Measurements from ENCODE around the gene UIMC1. TPM values are rescaled to one million over a fixed set of nuclear protein-coding genes. Genes with fewer than 3 reads are reported as not detected.

The UIMC1 gene
- total RNA-seq, 1 experiment from 2014 or later, result 53.0 TPM

GRCh38 chr5:176934309-176934930 is 72.2 kb downstream of the UIMC1 start:
- H3K36me3 Mint-ChIP-seq (ENCODE audit: insufficient read depth in 1 of 3, low read depth in 3 of 3), result peaks cover 14 to 59% (median 31%) of the 10 kb centered on the region in 3 experiments; a peak in 6 of 7 replicates
- Histone ChIP-seq H3K56ac (ENCODE audit: insufficient read length, low read depth, low read length) (no peak overlapping the region), H2BK120ac (ENCODE audit: low read depth, low read length, poor library complexity, severe bottlenecking) (no peak overlapping the region), H2BK20ac (ENCODE audit: low read depth, low read length, poor library complexity, severe bottlenecking) (no peak overlapping the region), H3K23ac (ENCODE audit: insufficient read length, low read depth, low read length) (no peak overlapping the region), H3K14ac (ENCODE audit: insufficient read depth, low read length) (no peak overlapping the region), H2BK5ac (ENCODE audit: insufficient read length, low read length) (no peak overlapping the region), H4K8ac (replicated peaks; ENCODE audit: insufficient read length, low read depth, low read length) (no peak overlapping the region), H3K79me2 (ENCODE audit: insufficient read depth, low read length) (no peaks in the 10 kb centered on the region), H2BK12ac (ENCODE audit: insufficient read length, low read depth, low read length) (no peak overlapping the region), H3K18ac (ENCODE audit: insufficient read length, low read depth, low read length) (no peak overlapping the region), H4K20me1 (ENCODE audit: control insufficient read depth, insufficient read depth, insufficient read length) (no peaks in the 10 kb centered on the region), H3K4ac (ENCODE audit: low read depth, low read length) (no peak overlapping the region), H3K27ac (ENCODE audit: insufficient read length, low read depth, low read length) (no peak overlapping the region), H3T11ph (ENCODE audit: low read length) (no peak overlapping the region), H3K9me3 (ENCODE audit: control insufficient read depth, low read depth, low read length) (no peaks in the 10 kb centered on the region), H2AFZ (ENCODE audit: low read length) (no peak overlapping the region), H3K4me2 (ENCODE audit: insufficient read depth, insufficient read length, low read length) (no peak overlapping the region), H3K27me3 (ENCODE audit: insufficient read depth, low read length) (no peaks in the 10 kb centered on the region), H3K4me1 (ENCODE audit: insufficient read depth, low read length) (no peaks in the 10 kb centered on the region), H4K91ac (ENCODE audit: insufficient read length, low read depth, low read length) (no peak overlapping the region), H3K9ac (ENCODE audit: extremely low read depth, insufficient read length, low read length) (no peak overlapping the region), H4K5ac (ENCODE audit: insufficient read length, low read depth, low read length) (no peak overlapping the region), H3K79me1 (ENCODE audit: insufficient read depth, low read depth, low read length, poor library complexity, severe bottlenecking) (no peaks in the 10 kb centered on the region), H2AK5ac (ENCODE audit: insufficient read length, low read length) (no peak overlapping the region), H2BK15ac (ENCODE audit: low read depth, low read length) (no peak overlapping the region), H3K23me2 (ENCODE audit: insufficient read length, low read depth, low read length, poor library complexity, severe bottlenecking) (no peaks in the 10 kb centered on the region)
- no peak for DNase-seq
- no peak for TF ChIP-seq CTCF (conservative IDR thresholded peaks at IDR 0.05)
- H3K4me1 Mint-ChIP-seq, result peaks cover 2 to 3% of the 10 kb centered on the region in 2 experiments; a peak in 2 of 4 replicates
- no CpG with 5 or more reads among the region's 7 CpGs for WGBS (ENCODE audit: extremely low coverage, insufficient read length, low lambda C conversion rate)
- H3K27me3 Mint-ChIP-seq (ENCODE audit: low read depth), result no peaks in the 10 kb centered on the region
- no peak overlapping the region for H3K4me3 Mint-ChIP-seq
- no peak overlapping the region; a peak in 1 of 7 replicates for H3K27ac Mint-ChIP-seq
- H3K9me3 Mint-ChIP-seq, result no peaks in the 10 kb centered on the region

All from H9 (cell line).